GM12873 (cell line): Measurements from ENCODE around the gene TMEM125.

Experiments
- CTCF ChIP-seq: IDR thresholded peaks from 2 replicates; pipeline ENCODE4 v1.5.1; 2012; ENCODE audit warnings: low read depth, mild to moderate bottlenecking, moderate library complexity, low read length, control low read depth; ENCODE audit not compliant: insufficient read depth; ENCODE audit errors: missing control alignments

Gene TMEM125

GRCh38 chr1:43275826-43276620, 6.2 kb downstream of the TMEM125 start:
- no peak for TF ChIP-seq CTCF

- no peak for TF ChIP-seq CTCF
Measured at GRCh38 chr1:43276673-43277072, 6.9 kb downstream of the TMEM125 start.

GRCh38 chr1:43277116-43277876, 7.5 kb downstream of the TMEM125 start:
- no peak for TF ChIP-seq CTCF

- TF ChIP-seq CTCF = no peak
Measured at GRCh38 chr1:43279161-43279560, 9.4 kb downstream of the TMEM125 start.

GRCh38 chr1:43279666-43280065, 9.9 kb downstream of the TMEM125 start:
- no peak for TF ChIP-seq CTCF

- TF ChIP-seq CTCF = no peak
Measured at GRCh38 chr1:43280692-43281091, 10.9 kb downstream of the TMEM125 start.
